ENCODE results near the gene SLC10A6.
A peak's percentile ranks its signal among the peaks of the same experiment; 100 is the strongest.
"Not testable (repeated sequence)": the region's sequence is repeated elsewhere in the genome, so short reads cannot be mapped to it uniquely, and the experiment has no call there.

SLC10A6 gene

GRCh38 chr4:86848732-86849619 is at the start of gene SLC10A6:
SLC10A6 (minus strand) TSS chr4:86849384; CDS start chr4:86849115, 269 bp downstream.
- DNase-seq (ENCODE audit: low read depth in 2 of 2), result no peak

DNA sequence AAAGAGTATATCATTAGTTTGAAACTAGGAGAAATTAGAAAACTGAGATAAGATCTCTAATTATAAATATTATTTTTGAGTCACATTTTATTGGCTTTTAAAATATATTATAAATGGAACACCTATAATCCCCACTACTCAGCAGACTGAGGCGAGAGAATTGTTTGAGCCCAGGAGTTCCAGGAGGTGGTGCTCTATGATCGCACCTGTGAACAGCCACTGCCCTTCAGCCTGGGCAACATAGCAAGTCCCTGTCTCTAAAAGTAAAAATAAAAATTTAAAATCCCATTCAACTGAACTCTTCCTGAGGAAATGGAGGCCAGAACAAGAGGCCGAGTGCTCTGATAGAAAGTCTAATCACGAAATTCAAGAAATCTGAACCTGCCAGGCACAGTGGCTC is 49.4 kb upstream of the SLC10A6 start:
- no peak for DNase-seq (ENCODE audit: low read depth in 2 of 2)

- DNase-seq (ENCODE audit: low read depth in 2 of 2), result no peak
These were observed 47.4 kb upstream of the SLC10A6 start for GRCh38 chr4:86896596-86896995.

- DNase-seq (ENCODE audit: low read depth in 2 of 2), result peak; percentile 44 to 50
These were observed 46.7 kb upstream of the SLC10A6 start for GRCh38 chr4:86895692-86896488.

DNA sequence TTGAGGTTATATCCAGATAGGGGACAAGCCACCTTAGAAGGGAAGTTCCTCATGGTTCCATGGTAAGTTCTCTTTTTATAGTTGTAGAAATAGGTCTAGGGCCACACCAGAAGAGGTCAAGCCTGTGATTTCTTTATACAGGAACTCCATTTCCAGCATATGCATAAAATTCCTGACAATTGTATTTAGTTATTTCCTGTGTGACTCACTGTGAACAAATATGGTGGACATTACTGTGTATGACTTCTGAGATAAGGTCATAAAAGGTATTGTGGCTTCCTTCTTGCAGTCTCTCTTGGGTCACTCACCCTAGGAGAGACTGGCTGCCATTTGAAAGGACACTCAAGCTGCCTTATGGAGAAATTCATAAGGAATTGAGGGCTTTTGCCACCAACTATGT is 45.3 kb upstream of the SLC10A6 start:
- no peak for DNase-seq (ENCODE audit: low read depth in 2 of 2)

GRCh38 chr4:86893136-86893535 is 44.0 kb upstream of the SLC10A6 start:
- DNase-seq (ENCODE audit: low read depth in 2 of 2), result no peak

GRCh38 chr4:86892636-86892960 is 43.4 kb upstream of the SLC10A6 start:
- DNase-seq (ENCODE audit: low read depth in 2 of 2), result no peak

DNA sequence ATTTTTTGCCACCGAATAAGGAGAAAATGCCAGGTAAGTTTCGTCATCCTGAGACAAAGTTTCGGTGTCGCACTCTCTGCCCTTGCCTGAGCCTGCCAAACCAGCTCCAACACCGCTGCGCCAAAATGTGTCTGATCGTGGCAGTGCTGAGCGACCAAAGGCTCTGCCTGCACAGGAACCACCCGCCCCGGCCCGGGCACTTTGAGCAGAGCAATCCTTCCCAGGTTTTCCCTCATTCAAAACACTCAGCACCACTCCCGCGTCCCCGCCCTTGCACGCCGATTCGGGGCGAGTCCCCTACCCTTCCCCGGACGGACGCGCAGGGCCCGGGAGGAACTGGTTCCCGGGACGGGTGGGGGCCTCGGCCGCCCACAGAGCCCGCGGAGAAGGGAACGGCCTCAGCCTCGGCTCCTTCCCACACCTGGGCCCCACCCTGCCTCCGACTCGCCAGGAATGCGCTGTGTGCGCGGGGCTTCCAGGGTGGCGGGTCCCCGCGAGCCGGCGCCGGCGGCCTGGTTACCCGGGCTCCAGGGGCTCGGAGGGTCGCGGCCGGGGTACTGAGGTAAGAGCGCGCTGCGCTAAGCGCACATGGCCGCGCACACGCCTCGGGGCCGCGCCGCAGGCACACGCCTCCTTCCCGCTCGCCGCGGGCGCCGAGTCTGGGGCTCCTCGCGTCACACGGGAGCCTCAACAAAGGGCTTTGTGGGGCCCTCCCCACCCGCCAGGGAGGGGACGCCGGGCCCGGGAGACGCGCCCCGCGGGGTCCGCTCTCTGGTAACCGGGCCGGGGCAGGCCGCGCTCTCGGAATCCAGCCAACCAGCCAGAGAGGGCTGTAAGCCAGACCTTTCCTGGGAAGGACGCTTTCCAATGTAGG is 42.8 kb upstream of the SLC10A6 start, which contains the start of gene C4orf36:
Gene C4orf36 (minus strand): TSS at position 661 of the 874 bp plus-strand sequence. CDS start 902 bp downstream, outside the sequence.
- DNase-seq (ENCODE audit: low read depth in 2 of 2), result no peak

GRCh38 chr4:86890790-86891189 is 41.6 kb upstream of the SLC10A6 start:
- no peak for DNase-seq (ENCODE audit: low read depth in 2 of 2)

DNA sequence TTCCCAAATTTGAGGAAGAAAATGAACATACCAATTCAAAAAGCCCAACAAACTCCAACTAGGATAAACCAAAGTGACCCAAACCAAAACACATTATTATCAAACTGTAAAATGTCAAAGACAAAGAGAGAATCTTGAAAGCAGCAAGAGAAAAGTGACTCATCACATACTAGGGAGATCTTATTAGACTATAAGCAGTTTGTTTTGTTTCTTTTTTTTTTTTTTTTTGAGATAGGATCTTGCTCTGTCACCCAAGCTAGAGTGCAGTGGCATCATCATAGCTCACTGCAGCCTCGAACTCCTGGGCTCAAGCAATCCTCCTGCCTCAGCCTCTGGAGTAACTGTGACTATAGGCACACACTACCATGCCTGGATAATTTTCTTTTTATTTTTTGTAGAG is 30.5 kb upstream of the SLC10A6 start:
- DNase-seq (ENCODE audit: low read depth in 2 of 2), result no peak

DNA sequence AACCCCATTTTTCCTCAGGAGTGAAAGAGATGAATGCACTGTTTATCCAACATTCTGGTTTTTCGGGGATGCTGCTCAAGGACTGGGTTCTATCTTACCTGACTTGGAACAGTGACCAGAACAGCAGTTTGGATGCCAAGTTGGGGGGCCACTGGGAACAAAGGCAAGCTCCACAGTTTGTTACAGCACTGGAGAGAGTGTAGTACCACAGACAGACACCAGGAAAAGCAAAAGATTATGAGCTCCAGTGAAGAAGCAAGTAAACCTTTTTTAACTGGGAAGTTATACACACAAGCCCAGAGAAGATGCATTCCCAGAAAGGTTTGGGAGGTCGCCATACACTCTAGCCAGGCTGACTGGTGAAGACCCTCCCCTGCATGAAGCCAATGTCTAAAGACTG is 29.5 kb upstream of the SLC10A6 start:
- DNase-seq (ENCODE audit: low read depth in 2 of 2), result no peak

GRCh38 chr4:86876894-86877685 is 27.9 kb upstream of the SLC10A6 start:
- no peak for DNase-seq (ENCODE audit: low read depth in 2 of 2)

- DNase-seq (ENCODE audit: low read depth in 2 of 2), result not testable (repeated sequence)
These were observed 26.3 kb upstream of the SLC10A6 start for GRCh38 chr4:86875436-86875835.

GRCh38 chr4:86872135-86872534 is 23.0 kb upstream of the SLC10A6 start:
- DNase-seq (ENCODE audit: low read depth in 2 of 2), result no peak

GRCh38 chr4:86870442-86871069 is 21.4 kb upstream of the SLC10A6 start:
- DNase-seq (ENCODE audit: low read depth in 2 of 2), result no peak

GRCh38 chr4:86857341-86858052 is 8.3 kb upstream of the SLC10A6 start:
- DNase-seq (ENCODE audit: low read depth in 2 of 2), result no peak

DNA sequence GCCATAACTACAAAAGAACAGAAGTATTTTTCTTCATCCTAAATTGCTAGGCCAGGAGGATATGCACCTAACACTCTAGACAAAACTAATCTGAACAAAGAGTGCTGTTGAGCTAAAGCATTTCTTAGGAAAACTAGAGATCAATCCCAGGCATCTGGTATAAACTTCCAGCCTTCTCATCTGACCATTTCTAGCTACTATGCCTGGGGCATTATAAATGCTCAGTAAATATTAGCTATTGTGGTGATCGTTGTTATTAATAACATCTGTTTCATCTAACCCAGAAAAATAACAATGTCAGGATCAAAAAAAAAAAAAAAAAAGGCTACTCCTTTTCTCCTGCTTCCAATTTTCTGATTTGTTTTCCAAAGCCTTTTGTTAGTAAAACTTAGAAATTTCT is 7.7 kb upstream of the SLC10A6 start:
- no peak for DNase-seq (ENCODE audit: low read depth in 2 of 2)

- DNase-seq (ENCODE audit: low read depth in 2 of 2), result no peak
These were observed 6.4 kb upstream of the SLC10A6 start for GRCh38 chr4:86855572-86855971.

DNA sequence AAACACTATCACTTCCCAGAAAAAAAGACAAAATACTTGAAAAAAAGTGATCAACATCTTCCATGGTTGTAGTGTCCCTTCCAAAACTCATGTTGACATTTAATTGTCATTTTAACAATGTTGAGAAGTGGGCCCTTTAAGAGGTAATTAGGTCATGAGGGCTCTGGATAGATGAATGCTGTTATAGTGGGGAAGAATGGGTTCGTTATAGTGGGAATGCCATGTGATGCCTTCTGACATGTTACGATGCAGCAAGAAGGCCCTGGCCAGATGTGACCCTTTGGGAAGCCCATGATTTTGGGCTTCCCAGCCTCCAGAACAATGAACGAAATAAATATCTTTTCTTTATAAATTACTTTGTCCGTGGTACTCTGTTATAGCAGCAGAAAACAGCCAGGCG is 4.0 kb upstream of the SLC10A6 start:
- no peak for DNase-seq (ENCODE audit: low read depth in 2 of 2)

DNA sequence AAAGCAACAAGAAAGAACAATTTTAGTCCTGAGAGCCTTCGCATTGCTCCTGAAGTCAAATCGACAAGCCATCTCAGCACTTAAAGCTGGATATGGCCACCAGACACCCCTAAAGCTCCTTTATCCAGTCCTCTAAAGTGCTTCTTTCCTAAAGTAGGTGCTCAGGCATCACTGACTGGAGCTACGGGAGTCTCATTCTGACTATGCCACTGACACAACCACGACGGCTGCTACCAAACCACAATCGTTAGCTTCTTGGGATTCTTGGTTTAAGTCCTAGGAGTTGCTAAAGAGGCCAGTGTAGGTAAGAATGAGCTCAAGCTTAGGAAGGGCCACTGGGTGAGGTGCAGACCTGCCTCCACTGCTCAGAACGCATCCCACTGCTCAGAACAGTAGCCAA is 1.0 kb downstream of the SLC10A6 start:
- DNase-seq (ENCODE audit: low read depth in 2 of 2), result no peak
